Measurements from ENCODE around the gene IGSF3. TPM values are rescaled to one million over a fixed set of nuclear protein-coding genes. Genes with fewer than 3 reads are reported as not detected.

IGSF3 gene
- total and polyA plus RNA-seq, 2 of the 8 experiments (the other 6 are each of a cell fraction or from before 2014, with no cell fraction given) = 30.0 to 32.2 TPM

- no peak for TF ChIP-seq CHD7 (IDR thresholded peaks at IDR 0.05; ENCODE audit: insufficient replicate concordance, low read length)
- no peak for TF ChIP-seq SP4 (IDR thresholded peaks at IDR 0.05; ENCODE audit: low read length)
- no peak for TF ChIP-seq TBP (IDR thresholded peaks at IDR 0.05; ENCODE audit: low read depth, low read length)
- TF ChIP-seq USF2 (IDR thresholded peaks at IDR 0.05; ENCODE audit: low read length) = no peak
- TF ChIP-seq CTCF (IDR thresholded peaks at IDR 0.05; ENCODE audit: control extremely low read depth in 1 of 3, insufficient read depth in 1 of 3, low read depth in 1 of 3, low read length in 3 of 3) = no peak
- no peak for TF ChIP-seq CHD1 (IDR thresholded peaks at IDR 0.05; ENCODE audit: low read depth, low read length)
- TF ChIP-seq SRF (IDR thresholded peaks at IDR 0.05; ENCODE audit: low read depth, low read length) = no peak
- no peak for TF ChIP-seq RAD21 (IDR thresholded peaks at IDR 0.05 in 1 of 2, conservative IDR thresholded peaks at IDR 0.05 in 1 of 2; ENCODE audit: low read depth in 2 of 2, low read length in 2 of 2)
These were observed 109.4 kb downstream of the IGSF3 start (continued) for GRCh38 chr1:116558140-116558549.

All from H1 (cell line).